ENCODE data around the gene B3GNT5.

The B3GNT5 gene, protein sequence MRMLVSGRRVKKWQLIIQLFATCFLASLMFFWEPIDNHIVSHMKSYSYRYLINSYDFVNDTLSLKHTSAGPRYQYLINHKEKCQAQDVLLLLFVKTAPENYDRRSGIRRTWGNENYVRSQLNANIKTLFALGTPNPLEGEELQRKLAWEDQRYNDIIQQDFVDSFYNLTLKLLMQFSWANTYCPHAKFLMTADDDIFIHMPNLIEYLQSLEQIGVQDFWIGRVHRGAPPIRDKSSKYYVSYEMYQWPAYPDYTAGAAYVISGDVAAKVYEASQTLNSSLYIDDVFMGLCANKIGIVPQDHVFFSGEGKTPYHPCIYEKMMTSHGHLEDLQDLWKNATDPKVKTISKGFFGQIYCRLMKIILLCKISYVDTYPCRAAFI

DNA sequence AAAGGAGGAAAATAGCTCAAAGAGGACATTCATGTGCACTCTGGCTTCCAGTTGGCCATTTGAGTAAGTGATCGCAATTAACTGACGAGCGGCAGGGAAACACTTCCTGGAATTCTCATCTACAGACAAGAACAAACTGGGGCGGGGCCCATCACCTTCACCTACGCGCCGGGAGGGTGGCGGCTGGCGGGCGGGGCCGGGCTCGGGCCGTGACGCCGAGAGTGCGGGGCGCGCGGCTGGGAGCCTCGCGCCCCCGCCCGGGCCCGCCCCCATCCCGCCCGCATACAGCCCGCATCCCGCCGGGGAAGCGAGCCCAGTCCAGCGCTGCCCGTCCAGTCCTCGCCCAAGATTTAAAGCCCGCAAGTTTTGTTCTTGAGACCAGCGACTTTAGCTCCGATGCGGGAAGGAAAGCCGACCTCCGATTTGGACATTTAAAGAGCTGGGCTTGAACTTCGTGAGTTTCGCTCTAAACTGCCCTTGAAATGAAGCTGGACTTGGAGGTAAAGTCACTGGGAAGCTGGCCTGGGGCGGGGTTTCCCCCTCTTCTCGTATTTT lies at the start of gene B3GNT5:
B3GNT5 (plus strand) TSS at position 281 of the 555 bp plus-strand sequence. CDS start 16,546 bp downstream, outside the sequence.
- no peak for DNase-seq (ENCODE audit: extremely low read depth in 1 of 2, low read depth in 1 of 2)

DNA sequence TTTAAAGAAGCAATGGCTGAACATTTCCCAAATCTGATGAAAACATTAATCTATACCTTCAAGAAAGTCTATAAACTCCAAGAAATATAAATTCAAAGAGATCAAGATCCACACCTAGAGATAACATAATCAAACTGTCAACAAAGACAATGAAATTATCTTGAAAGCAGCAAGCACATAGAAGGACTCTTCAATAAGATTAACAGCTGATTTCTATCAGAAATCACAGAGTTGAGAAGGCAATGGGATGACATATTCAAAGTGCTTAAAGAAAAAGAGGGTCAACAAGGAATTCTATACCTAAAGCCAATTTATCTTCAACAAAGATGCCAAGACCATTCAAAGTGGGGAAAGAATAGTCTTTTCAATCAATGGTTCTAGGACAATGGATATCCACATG lies 49.4 kb upstream of the B3GNT5 start:
- no peak for DNase-seq (ENCODE audit: extremely low read depth in 1 of 2, low read depth in 1 of 2)

DNA sequence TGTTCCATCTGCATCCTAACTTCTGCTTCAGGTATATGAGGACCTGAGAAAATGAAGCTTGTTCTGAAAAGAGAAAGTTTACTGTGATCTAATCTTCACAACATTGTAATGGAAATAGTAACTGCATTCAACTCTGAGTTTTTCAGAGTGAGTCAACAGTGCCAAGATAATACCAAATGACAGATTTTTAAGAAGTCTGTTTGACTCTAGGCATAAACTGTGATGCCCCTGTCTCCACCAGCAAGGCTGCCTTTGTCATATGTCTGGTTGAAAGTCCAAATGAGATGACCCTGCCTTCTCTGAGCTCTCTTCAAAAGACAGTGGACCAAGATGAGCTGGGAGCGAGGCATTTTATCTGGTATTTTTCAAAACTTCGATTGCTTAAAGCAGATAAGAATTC lies 44.8 kb upstream of the B3GNT5 start:
- no peak for DNase-seq (ENCODE audit: extremely low read depth in 1 of 2, low read depth in 1 of 2)

- DNase-seq (ENCODE audit: extremely low read depth in 1 of 2, low read depth in 1 of 2): no peak
Observed at GRCh38 chr3:183208800-183209199, 44.3 kb upstream of the B3GNT5 start.

- DNase-seq (ENCODE audit: extremely low read depth in 1 of 2, low read depth in 1 of 2): no peak
Observed at GRCh38 chr3:183210341-183210740, 42.7 kb upstream of the B3GNT5 start.

DNA sequence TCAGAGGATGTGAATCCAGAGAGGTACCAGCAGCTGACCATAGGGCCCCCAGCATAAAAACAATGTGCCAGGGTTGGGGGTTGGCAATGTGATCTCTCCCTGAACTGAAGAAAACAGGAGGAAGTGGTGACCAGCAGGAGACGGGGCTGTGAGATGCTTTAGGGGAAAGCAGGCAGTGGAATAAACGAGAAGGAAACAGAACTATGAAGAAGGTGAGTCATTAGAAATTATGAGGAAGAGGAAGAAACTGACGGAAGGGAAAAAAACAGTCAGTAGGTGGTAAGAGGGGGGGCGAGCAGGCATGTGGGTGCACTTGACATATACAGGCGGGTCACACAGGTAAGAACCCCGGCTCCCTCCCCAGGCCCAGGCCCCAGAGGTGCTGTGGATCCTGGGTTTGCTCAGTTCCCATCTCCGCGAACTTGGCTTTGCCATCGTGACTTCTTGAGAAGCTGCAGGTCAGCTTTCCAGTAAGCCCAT lies 42.2 kb upstream of the B3GNT5 start:
- DNase-seq (ENCODE audit: extremely low read depth in 1 of 2, low read depth in 1 of 2): no peak

- DNase-seq (ENCODE audit: extremely low read depth in 1 of 2, low read depth in 1 of 2): no peak
Observed at GRCh38 chr3:183211352-183211751, 41.7 kb upstream of the B3GNT5 start.

DNA sequence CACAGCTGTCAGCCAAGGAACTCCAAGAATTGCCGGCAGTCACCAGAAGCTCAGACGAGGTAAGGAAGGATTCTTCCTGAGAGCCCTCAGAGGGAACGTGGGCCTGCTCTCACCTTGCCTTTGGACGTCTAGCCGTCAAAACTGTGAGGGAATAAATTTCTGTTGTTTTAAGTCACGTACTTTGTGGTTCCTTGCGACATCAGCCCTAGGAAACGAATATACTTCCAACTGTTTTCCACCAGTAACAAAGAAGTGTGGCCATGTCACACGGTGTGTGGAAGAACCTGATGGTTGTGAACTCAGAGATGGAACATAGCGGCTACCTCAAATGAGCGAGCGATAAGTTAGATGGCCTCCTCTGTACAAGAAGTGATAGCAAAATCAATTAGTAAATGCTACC lies 41.0 kb upstream of the B3GNT5 start:
- DNase-seq (ENCODE audit: extremely low read depth in 1 of 2, low read depth in 1 of 2): no peak

GRCh38 chr3:183212565-183212964 lies 40.5 kb upstream of the B3GNT5 start:
- no peak for DNase-seq (ENCODE audit: extremely low read depth in 1 of 2, low read depth in 1 of 2)

- no peak for DNase-seq (ENCODE audit: extremely low read depth in 1 of 2, low read depth in 1 of 2)
Observed at GRCh38 chr3:183213415-183214276, 39.4 kb upstream of the B3GNT5 start.

DNA sequence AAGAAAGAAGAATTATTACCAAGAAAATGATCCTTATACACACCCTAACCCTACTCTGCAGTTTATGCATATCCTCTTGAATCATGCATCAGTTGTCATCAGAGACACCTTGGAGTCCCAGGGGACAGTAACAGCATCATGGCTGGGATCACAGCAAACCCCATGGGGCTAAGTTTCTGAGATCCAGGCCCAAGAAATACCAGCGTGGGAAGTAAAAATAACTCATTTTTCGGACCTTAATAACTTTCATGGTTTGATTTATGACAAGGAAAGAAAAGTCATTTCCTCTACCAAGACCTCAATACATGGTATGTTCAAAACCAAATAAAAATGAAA lies 38.8 kb upstream of the B3GNT5 start:
- DNase-seq (ENCODE audit: extremely low read depth in 1 of 2, low read depth in 1 of 2): no peak

GRCh38 chr3:183215591-183216202 lies 37.4 kb upstream of the B3GNT5 start:
- DNase-seq (ENCODE audit: extremely low read depth in 1 of 2, low read depth in 1 of 2): no peak

DNA sequence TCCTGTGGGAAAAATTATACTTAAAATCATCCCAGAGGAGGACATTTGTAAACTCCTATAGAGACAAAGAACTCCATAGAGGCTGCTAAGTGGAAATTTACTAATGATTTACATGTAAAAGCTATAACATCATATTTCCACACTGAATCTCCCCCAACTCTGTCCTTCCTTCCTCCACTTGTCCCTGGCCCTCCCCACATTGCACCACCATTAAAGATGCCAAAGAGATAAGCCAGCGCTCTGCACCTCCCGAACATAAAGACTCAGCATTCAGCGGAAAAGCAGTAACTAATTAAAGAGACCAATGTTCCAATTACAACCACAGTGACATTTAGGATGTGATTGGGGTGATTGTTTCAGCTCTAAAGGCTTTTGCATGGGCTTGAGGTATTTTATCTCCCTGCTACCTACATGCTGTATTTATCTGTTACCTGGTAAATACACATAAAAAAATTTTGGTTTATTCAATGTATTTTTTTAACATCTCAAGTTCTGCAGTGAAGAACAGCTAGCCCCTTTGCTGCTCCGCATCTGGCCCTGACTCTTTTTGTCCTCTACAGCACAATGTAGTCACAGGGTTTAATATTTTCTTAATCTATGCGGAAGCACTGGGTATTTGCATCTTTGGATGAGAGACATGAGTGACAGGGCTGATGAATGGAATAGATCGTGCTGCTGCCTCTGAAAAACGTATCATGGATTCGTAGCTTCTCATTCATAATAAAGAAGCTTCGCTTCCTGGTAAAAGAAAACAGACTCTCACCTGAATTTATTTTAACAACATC lies 35.3 kb upstream of the B3GNT5 start:
- no peak for DNase-seq (ENCODE audit: extremely low read depth in 1 of 2, low read depth in 1 of 2)

DNA sequence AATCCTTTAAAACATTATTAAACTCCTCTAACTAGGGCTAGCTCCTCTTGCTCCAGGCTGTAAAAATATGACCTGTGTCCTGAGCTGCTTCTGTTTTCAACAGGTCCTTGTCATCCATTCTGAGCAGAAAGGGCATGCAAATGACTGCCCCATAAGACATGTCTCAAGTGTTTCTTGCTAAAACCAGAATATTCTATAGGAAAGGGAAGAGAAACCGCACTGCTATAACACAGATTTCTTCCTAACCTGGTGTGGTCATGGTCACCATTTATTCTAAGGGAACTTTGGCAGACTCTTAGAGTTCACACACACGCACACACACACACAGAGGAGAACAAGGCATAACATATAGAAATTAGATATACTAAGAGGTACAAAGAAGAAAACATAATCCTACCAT lies 34.2 kb upstream of the B3GNT5 start:
- DNase-seq (ENCODE audit: extremely low read depth in 1 of 2, low read depth in 1 of 2): no peak

DNA sequence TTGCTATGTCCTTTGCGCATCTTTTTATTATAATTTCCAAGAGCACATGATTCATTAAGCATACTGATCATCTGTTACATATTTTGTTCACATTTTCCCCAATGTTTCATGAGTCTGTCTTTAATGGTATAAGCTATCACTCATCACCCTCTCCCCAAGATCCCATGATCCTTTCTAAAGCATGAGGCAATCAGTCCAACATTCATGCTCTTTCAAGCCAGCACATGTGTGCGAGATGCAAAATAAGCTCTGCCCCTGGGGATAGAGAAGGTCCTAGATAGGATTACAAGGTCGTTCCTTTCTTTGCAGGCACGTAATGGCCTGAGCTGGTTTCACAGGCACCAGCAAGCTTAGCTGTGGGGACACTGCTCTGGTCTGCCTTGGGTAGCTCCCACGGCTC lies 32.2 kb upstream of the B3GNT5 start:
- no peak for DNase-seq (ENCODE audit: extremely low read depth in 1 of 2, low read depth in 1 of 2)

DNA sequence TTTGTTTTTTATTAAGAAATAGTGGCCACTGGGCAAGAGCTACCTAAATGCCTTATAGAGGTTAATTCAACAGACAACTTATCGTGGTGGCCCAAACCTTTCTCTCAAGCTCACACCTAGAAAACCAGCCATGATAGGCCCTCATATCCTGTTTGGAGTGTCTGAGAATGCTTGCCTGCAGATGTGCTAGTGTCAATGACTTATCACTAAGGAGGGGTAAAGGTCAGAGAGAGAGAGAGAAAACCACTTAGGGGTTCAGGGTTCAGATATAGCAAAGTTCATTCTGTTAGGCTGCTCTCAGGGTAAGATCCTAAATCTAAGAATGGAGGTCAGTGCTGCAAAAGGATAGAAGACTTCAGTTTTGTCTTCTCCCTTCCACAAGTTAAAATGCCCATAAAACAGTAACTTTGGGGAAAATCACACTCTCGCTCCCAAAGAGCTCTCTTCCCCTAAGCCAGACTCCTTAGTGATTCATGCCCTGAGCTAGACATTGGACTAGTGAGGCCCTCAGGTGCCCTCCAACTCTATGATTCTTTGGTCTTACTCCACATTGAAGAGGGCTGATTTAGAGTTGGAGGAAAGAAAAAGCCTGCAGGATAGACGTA lies 30.3 kb upstream of the B3GNT5 start:
- DNase-seq (ENCODE audit: extremely low read depth in 1 of 2, low read depth in 1 of 2): no peak

- no peak for DNase-seq (ENCODE audit: extremely low read depth in 1 of 2, low read depth in 1 of 2)
Observed at GRCh38 chr3:183224180-183224970, 28.7 kb upstream of the B3GNT5 start.

GRCh38 chr3:183226333-183226890 lies 26.6 kb upstream of the B3GNT5 start:
- no peak for DNase-seq (ENCODE audit: extremely low read depth in 1 of 2, low read depth in 1 of 2)

GRCh38 chr3:183227586-183227985 lies 25.5 kb upstream of the B3GNT5 start:
- no peak for DNase-seq (ENCODE audit: extremely low read depth in 1 of 2, low read depth in 1 of 2)

All from activated CD8-positive, alpha-beta memory T cell treated with anti-CD3 and anti-CD28 coated beads for 1 hour (primary cell).